ENCODE measurements around the gene GTPBP10.

GTPBP10 gene

DNA sequence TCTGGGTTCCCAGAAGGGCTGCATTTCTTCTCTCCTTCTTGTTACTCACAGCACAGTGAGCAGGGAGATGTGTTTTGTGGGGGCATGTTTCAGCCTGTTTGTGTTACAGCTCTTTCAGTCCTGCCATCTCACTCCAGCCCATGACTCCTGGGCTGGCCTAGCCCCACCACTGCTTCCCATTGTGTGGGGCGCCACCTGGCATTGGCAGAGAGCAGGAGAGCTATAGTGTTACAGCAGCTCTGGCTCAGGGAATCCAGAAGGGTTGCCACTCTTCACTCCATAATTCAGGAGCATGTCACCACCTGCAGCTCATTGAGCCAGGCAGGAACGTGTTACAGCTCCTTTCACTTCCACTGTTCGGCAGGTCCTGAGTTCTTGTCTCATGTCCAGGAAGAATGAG lies 86.7 kb downstream of the GTPBP10 start:
- no peak for DNase-seq (ENCODE audit: low spot score)
